WI38 (cell line): ENCODE data around the gene BAG5.

Experiments used
- H3K4me3 ChIP-seq: 2 replicates; pipeline ENCODE4 v1.5.1; 2011; ENCODE audit warnings: low read depth, mild to moderate bottlenecking, control low read depth, low read length
- TF ChIP-seq, protein P1 (sequence below): IDR thresholded peaks from 2 replicates; pipeline ENCODE4 v1.5.1; 2012; ENCODE audit warnings: low read depth, mild to moderate bottlenecking, control low read depth, low read length

BAG5 gene

DNA sequence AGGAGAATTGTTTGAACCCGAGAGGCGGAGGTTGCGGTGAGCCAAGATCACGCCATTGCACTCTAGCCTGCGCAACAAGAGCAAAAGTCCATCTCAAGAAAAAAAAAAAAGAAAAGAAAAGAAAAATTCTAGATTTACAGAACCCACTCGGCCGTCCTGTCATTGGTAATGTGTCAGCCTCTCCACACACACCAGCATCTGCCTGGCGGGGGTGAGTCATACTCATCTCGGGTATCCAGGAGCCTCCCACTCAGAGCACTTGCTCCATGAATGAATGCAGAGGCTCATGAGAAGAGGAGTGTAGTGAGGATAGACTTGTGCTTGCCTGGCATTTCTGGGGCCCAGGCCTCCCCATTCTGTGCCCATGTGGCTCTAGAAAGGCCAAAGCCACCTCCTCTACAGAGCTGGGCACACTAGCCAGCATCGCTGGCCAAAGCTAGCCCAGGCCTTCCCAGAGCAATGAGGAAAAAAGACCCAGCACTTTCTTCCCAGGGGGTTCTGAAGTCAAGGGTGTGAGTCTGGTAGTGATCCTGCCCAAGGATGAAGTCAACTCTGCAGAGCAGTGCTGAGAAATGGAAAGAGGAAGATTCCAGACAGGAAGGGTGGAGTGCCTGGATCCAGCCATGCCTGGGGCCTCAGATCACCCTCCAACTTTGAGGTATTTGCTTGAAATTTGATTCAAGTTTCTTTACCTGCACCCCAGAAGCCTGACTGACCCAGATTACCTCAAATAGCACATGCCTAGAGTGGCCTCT lies 35.3 kb upstream of the BAG5 start:
- TF ChIP-seq, protein P1, sequence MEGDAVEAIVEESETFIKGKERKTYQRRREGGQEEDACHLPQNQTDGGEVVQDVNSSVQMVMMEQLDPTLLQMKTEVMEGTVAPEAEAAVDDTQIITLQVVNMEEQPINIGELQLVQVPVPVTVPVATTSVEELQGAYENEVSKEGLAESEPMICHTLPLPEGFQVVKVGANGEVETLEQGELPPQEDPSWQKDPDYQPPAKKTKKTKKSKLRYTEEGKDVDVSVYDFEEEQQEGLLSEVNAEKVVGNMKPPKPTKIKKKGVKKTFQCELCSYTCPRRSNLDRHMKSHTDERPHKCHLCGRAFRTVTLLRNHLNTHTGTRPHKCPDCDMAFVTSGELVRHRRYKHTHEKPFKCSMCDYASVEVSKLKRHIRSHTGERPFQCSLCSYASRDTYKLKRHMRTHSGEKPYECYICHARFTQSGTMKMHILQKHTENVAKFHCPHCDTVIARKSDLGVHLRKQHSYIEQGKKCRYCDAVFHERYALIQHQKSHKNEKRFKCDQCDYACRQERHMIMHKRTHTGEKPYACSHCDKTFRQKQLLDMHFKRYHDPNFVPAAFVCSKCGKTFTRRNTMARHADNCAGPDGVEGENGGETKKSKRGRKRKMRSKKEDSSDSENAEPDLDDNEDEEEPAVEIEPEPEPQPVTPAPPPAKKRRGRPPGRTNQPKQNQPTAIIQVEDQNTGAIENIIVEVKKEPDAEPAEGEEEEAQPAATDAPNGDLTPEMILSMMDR, result no peak
- no peak overlapping the region for H3K4me3 ChIP-seq

DNA sequence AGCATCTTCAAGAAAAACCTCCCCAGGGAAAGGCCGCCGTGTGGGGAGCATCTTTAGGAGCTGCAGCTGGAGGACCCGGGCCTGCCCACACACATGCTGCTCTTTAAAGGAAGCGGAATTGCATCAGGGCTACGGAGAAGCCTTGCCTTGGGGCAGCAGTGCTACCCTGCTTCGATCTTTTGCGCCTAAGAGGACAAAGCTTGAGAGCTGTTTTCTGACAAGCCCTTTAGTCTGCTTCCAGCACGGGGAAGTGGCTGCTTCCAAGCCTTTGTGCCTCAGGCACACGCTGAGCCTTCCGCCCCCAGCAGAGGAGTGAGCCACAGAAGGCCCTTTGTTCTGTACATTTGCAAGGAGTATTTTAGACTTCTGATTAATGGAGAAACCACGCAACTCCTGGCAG lies 31.8 kb upstream of the BAG5 start:
- TF ChIP-seq, protein P1, result no peak
- no peak overlapping the region for H3K4me3 ChIP-seq

DNA sequence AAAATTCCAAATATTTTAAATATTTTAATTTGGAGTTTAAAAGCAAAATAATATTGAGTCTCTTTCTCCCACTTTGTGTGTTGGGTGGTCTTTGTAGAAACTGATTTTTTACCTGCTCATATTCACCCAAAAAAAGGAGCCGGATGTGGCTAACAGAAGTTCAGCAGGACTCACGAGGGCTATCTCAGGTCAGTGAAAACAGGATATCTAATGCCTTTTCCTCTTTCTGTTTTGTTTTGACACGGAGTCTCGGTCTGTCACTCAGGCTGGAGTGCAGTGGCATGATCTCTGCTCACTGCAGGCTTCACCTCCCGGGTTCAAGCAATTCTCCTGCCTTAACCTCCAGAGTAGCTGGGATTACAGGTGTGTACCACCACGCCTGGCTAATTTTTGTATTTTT lies 31.1 kb upstream of the BAG5 start:
- TF ChIP-seq, protein P1, result no peak
- no peak overlapping the region for H3K4me3 ChIP-seq

DNA sequence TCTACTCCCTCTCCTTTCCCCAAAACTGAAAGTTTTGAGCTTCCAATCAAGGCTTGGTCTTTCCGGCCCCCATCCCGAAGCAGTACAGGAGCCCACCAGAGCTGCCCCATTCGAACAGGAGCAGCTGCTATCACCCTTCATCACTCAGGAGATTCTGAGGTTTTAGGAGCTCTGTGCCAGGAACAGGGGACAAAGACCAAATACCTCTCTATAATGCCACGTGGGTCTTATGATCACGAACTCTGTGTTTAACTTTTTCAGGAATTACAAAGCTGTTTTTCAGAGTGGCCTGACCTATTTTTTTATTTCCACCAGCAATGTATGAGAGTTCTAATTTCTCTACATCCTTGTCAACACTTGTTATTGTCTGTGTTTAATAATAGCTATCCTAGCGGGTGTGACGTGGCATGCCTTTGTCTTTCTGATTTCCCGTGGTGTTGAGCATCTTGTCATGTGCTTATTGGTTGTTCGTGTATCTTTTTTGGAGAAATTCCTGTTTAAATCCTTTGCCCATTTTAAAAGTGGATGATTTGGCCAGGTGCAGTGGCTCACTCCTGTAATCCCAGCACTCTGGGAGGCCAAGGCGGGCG lies 22.0 kb upstream of the BAG5 start:
- no peak overlapping the region for H3K4me3 ChIP-seq
- TF ChIP-seq, protein P1, result no peak

DNA sequence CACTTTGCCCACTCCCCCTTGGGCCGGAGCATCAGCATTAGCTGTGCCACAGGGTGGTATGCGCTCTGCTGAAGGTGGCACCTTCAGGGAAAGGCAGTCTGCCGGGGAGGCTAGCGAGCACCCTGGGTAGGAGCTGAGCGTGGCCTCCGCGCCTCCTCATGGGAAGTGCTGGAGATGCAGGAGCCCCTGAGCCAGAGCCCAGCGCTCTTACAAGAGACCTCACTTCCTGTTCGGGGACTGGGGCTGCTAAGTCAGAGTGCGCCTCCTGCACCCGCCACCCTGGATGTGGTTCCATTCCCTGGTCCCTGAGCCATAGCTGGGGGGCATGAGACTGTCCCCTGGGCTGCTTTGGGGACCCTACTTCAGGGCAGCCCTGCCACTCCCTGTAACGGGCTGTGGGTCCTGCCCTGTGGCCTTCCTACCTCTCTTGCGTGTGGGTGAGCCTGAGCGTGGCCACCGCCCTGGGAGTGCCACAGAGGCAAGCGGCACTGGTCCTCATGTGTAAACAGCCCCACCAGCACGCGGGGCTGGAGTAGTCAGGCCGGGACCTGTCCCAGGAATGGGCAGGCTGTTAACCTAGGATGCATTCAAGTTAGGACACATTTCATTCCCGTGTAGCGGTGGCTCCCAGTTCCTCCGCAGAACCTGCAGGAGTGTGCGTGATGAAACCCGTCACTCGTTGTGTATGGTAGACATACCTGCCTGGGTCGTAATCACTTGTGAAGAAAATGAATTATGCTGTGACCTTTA lies 19.7 kb upstream of the BAG5 start:
- H3K4me3 ChIP-seq, result no peak overlapping the region
- TF ChIP-seq, protein P1, result no peak

DNA sequence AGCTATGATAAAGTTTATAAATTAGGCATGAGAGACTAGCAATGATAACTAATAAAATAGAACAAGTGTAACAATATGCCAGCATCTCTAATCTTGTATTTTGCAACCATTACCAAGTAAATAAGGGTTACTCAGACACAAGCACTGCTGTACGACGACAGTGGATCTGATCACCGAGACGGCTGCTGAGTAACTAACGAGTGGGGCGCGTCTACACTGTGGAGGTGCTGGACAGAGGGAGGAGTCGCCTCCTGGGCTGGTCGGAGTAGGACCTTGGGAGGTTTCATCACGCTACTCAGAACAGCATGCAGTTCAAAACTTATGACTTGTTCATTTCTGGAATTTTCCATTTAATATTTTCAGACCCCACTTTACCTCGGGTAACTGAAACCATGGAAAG lies 18.7 kb upstream of the BAG5 start:
- no peak overlapping the region for H3K4me3 ChIP-seq
- TF ChIP-seq, protein P1, result no peak

DNA sequence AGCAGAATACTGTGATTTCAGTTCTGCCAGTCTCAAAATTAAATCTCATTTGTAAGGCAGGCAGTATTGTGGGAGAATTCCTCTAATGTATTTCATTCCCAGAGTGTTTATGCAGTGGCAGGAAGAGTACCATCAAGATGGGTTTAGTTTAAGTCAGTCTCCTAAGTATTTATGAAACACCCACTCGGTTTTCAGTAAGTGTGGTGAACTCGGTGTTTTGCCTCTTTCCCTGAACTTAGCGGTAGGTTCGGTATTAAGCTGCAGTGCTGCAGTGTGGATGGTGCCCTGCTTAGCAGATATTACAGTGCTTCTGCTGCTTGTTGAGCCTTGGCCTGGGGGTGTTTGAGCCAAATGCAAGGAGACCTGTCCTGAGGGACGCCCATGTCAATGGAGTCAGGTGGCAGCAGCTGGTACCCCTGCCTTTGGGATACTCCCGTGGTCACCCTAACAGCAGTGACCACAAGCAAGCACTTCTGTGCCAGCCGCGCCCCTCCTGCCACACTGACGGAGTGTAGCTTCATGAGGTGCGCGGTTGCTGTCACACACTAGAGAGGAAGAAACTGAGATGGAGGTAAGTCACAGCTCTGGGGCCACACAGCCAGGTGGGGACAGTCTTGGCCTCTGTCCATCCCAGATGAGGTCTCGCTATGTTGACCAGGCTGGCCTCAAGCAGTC lies 16.1 kb upstream of the BAG5 start:
- H3K4me3 ChIP-seq, result no peak overlapping the region

More for the DNA sequence above, 16.1 kb upstream of the BAG5 start:
- TF ChIP-seq, protein P1, result no peak
